ENCODE results near the gene CEP164. TPM values are rescaled to one million over a fixed set of nuclear protein-coding genes. Genes with fewer than 3 reads are reported as not detected.

CEP164 gene
- total and polyA plus RNA-seq, 9 of the 15 experiments (the other 6 are each of a cell fraction or from before 2014, with no cell fraction given) = 2.1 to 16.5 (median 10.4) TPM

DNA sequence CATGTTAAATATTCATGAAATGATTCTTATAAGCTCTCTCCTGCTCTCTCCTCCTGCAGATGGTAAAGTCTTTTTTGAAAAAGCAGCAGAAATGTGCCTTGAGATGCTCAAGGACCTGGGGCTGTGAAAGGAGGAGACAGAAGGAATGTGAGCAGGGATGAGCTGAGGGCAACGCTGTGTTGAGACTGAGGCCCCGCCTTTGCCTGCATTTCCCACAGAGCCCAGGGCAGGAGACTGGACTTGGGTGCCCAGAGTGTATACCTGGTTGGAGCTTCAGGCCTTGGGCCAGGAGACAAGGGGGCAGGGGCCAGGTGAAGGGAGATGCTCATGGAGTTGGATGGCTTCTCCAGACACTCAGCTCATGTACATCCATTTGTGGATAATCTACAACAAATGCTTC lies 39.2 kb downstream of the CEP164 start (continued):
- TF ChIP-seq ZBTB33 (CRISPR knock-in tag; IDR thresholded peaks at IDR 0.05) (no peak), ZNF395 (CRISPR knock-in tag; IDR thresholded peaks at IDR 0.05) (no peak), POLR2AphosphoS5 (IDR thresholded peaks at IDR 0.05; ENCODE audit: control insufficient read depth, insufficient read depth, low read depth, low read length) (no peak), NFATC3 (IDR thresholded peaks at IDR 0.05) (no peak), MYNN (IDR thresholded peaks at IDR 0.05) (no peak), MYNN (CRISPR knock-in tag; IDR thresholded peaks at IDR 0.05) (no peak), KLF13 (tag; IDR thresholded peaks at IDR 0.05; ENCODE audit: borderline replicate concordance, low read depth) (no peak), CBFB (CRISPR knock-in tag; IDR thresholded peaks at IDR 0.05) (no peak), NCOR1 (IDR thresholded peaks at IDR 0.05) (no peak), PRPF4 (IDR thresholded peaks at IDR 0.05; ENCODE audit: insufficient read depth, low read depth, low read length, poor library complexity, severe bottlenecking) (no peak), NFRKB (IDR thresholded peaks at IDR 0.05; ENCODE audit: low read depth) (no peak), ZNF655 (CRISPR knock-in tag; IDR thresholded peaks at IDR 0.05) (no peak), SMAD3 (CRISPR knock-in tag; conservative IDR thresholded peaks at IDR 0.05) (no peak), PHF8 (IDR thresholded peaks at IDR 0.05; ENCODE audit: borderline replicate concordance, low read length) (no peak)
- TF ChIP-seq, protein P1, sequence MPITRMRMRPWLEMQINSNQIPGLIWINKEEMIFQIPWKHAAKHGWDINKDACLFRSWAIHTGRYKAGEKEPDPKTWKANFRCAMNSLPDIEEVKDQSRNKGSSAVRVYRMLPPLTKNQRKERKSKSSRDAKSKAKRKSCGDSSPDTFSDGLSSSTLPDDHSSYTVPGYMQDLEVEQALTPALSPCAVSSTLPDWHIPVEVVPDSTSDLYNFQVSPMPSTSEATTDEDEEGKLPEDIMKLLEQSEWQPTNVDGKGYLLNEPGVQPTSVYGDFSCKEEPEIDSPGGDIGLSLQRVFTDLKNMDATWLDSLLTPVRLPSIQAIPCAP (CRISPR knock-in tag; IDR thresholded peaks at IDR 0.05; ENCODE audit: borderline replicate concordance) = no peak
